GM10248 (cell line): ENCODE measurements around the gene RHOH.

Experiments
- CTCF ChIA-PET: fragments of 300-600 bp; sonication (Branson Sonifier 250); formaldehyde crosslinking; extraction: SDS; loops from one replicate; lab custom pipeline; 2021; ENCODE audit warnings: antibody characterized with exemption; lab: Yijun Ruan, JAX
- POLR2A ChIA-PET: fragments of 350-650 bp; sonication (Branson Sonifier 250); formaldehyde crosslinking; extraction: SDS; loops from one replicate; lab custom pipeline; 2020; ENCODE audit warnings: antibody characterized with exemption; lab: Yijun Ruan, JAX
- DNase-seq: peaks from one replicate; pipeline ENCODE4 v3.0.0; 2012; ENCODE audit errors: extremely low spot score
- CTCF ChIP-seq: IDR thresholded peaks from 2 replicates; pipeline ENCODE4 v1.5.1; 2012; ENCODE audit warnings: mild to moderate bottlenecking, low read depth; ENCODE audit errors: extremely low read depth, missing control alignments, control extremely low read depth

The RHOH gene

GRCh38 chr4:40177591-40177990 is 19.2 kb upstream of the RHOH start:
- no peak for DNase-seq
- no peak for TF ChIP-seq CTCF
- POLR2A ChIA-PET, result no interaction called here
- CTCF ChIA-PET, result interaction anchor here (0.7 to 1.3 kb wide), 3 partner anchors 8 to 708 kb away, joined by 3 read pairs; no protein-coding TSS in a partner anchor

GRCh38 chr4:40178672-40179071 is 18.2 kb upstream of the RHOH start:
- ChIA-PET POLR2A (no interaction called here), CTCF (interaction anchor here (0.8 to 1.3 kb wide), 4 partner anchors 29 to 709 kb away, joined by 3 to 4 read pairs (median 3); no protein-coding TSS in a partner anchor)
- no peak for DNase-seq
- no peak for TF ChIP-seq CTCF

- POLR2A ChIA-PET, result no interaction called here
- no peak for DNase-seq
- no peak for TF ChIP-seq CTCF
- CTCF ChIA-PET, result interaction anchor here (0.8 to 1.3 kb wide), 2 partner anchors 130 to 146 kb away, joined by 3 to 4 read pairs; no protein-coding TSS in a partner anchor
These were observed 17.5 kb upstream of the RHOH start for GRCh38 chr4:40179360-40179759.

- no peak for DNase-seq
- CTCF ChIA-PET, result interaction anchor here (1.3 kb wide), 1 partner anchor 30 kb away, joined by 3 read pairs; no protein-coding TSS in a partner anchor
- no peak for TF ChIP-seq CTCF
- POLR2A ChIA-PET, result no interaction called here
These were observed 16.5 kb upstream of the RHOH start for GRCh38 chr4:40180356-40180755.

GRCh38 chr4:40182001-40182400 is 14.8 kb upstream of the RHOH start:
- DNase-seq, result no peak
- no peak for TF ChIP-seq CTCF
- ChIA-PET CTCF (interaction anchor here (1.2 to 1.8 kb wide), 3 partner anchors 9 to 30 kb away, joined by 4 to 5 read pairs (median 4); no protein-coding TSS in a partner anchor), POLR2A (no interaction called here)

- no peak for TF ChIP-seq CTCF
- no peak for DNase-seq
- ChIA-PET CTCF (interaction anchor here (1.0 to 1.5 kb wide), 4 partner anchors 8 to 125 kb away, joined by 3 to 4 read pairs (median 4); no protein-coding TSS in a partner anchor), POLR2A (no interaction called here)
These were observed 13.9 kb upstream of the RHOH start for GRCh38 chr4:40182954-40183353.
